Occipital lobe (tissue), 2 donors: Measurements from ENCODE around the gene RSU1. TPM values are rescaled to one million over a fixed set of nuclear protein-coding genes. Genes with fewer than 3 reads are reported as not detected.

Source experiments
- DNase-seq: peaks from one replicate; lab custom pipeline; 2025; lab: John Stamatoyannopoulos, UW
- total RNA-seq: library from RNA; depleted of rRNA; stranded (reverse); fragments of >200 nt; gene quantifications from one replicate; pipeline ENCODE4 v1.2.3, GENCODE V29; 2014

RSU1 gene
- total RNA-seq, 1 donor from 2014 or later, result 29.6 TPM

DNA sequence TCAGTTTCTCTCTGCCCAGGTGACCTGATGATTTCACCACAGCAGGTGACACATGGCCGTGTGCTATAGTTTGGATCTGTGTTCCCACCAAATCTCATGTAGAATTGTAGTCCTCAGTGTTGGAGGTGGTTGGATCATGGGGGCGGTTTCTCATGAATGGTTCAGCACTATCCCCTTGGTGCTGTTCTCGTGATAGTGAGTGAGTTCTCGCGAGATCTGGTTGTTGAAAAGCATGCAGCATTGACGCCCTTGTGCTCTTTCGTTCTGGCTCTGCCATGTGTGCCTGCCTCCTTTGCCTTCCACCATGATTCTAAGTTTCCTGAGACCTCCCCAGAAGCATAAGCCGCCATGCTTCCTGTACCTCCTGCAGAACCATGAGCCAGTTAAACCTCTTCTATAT is 210.3 kb downstream of the RSU1 start:
- DNase-seq, result no peak

DNA sequence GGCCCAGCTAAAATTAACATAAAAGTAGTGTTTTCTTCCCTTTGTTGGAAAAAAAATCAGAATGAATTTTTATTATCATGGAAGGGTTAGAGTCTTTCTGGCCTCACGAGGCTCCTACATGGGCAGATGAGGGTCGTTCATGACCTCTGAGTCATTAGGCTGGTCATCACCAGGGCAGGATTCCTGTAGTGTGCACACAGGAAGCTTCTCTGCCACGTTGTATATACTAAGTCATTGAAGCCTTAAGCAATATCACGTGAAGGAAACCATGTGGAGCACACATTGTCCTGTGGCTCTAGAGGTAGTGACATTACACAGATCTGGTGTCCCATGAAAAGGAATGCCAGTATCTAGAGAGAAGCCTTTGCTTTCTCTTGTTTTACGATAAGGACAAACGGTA is 210.8 kb downstream of the RSU1 start:
- DNase-seq, result no peak

DNA sequence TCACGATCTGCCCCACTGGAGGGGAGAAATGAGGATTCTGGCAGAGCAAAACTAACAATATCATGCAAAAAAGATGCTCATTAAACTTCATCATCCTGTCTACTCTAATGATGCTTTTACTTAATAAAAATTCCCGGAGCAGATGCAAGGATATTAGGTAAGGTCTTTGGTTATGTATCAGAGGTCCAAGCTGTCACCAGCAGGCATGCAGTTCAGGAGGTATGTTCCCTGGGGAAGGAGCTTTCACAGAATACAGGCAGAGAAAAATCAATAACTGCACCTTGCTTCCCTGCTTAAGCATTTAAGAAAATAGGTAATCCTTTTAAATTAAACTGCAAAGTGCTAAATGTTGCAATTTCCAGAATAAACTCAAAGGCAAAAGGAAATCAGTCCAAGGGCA is 213.9 kb downstream of the RSU1 start:
- DNase-seq, result no peak

DNA sequence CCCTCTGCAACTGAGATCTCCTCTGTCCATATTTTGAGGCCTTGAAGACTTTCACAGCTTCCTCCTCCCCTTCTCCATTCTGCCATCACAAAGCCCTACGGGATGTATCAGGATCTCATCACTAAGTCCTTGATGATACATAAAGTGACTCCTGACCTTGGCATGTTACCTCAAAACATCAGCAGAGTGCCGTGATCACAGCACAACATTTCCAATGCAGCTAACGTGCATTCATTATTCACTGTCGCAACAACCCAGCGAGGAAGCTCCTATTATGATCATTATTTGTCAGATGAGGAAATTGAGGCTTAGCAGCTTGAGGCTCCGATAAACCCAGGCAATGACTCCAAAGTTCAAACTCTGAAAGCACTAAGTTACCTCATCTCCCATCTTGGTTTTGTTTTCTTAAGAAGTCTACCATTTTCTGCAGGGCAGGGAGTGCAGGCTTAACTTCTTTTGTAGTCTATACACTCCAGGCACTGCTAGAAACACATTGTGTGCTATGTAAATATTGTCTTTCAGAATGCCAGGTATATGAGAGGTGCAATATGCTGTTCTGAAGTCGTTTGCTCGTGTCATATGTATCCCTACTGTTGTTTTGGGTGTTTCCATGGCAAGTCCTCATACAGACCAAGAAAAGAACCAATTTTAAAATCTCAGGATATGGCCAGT is 215.0 kb downstream of the RSU1 start:
- DNase-seq, result no peak

DNA sequence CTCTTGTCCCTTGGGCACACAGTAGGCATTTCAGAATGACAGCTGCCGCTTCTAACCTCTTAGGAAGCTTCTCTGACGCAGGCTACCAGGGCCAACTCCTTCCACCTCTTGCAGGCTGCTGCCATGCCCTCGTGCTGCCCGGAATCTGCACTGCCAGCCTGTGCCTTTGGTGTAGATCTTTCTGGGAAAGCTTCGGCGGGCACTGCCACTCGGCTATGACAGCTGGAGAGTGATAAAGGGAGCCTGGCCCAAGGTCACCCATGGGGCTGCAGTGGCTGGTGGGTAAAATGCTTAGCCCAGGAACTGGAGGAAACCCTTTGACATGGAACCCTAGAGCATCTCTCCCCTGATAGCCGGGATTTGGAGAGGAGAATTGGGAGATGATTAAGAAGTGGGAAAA is 217.6 kb downstream of the RSU1 start:
- no peak for DNase-seq

DNA sequence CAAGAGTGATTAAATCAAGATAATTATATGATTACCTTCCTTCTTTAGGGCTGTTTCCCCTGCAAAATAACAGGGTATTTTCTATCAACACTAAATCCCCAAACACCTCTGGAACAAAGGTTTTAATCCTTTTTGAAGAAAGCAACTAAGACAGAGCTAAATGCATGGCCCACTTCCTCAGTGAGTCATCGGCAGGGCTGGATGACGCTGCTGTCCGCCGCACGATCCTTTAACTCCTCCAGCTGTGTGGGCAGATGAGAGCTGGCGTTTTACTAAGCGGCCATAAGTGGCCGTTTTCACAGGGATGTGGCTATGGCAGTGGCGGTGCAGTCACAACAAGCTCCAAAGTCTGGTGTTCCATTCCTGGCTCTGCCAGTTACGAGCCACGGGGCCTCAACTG is 219.6 kb downstream of the RSU1 start:
- DNase-seq, result peak; percentile 63

DNA sequence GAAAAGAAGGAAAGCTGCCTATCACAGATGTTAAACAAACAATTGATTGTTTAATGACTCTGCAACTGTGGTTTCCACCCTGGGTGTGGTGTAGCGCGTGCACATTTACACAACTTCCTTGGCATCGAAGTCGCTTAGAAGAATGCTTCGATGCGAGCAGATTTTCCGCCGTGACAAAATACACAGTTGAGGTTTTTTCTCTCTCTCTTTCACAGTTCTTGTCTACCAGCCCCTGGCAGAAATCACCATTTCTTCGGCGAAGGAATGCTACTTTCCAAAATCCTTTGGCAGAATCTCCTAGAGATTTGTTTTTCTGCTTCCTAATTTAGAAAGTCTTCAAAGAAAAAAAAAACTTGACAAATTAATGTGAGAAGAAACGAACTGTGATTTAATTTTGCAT is 224.8 kb downstream of the RSU1 start:
- DNase-seq, result no peak

DNA sequence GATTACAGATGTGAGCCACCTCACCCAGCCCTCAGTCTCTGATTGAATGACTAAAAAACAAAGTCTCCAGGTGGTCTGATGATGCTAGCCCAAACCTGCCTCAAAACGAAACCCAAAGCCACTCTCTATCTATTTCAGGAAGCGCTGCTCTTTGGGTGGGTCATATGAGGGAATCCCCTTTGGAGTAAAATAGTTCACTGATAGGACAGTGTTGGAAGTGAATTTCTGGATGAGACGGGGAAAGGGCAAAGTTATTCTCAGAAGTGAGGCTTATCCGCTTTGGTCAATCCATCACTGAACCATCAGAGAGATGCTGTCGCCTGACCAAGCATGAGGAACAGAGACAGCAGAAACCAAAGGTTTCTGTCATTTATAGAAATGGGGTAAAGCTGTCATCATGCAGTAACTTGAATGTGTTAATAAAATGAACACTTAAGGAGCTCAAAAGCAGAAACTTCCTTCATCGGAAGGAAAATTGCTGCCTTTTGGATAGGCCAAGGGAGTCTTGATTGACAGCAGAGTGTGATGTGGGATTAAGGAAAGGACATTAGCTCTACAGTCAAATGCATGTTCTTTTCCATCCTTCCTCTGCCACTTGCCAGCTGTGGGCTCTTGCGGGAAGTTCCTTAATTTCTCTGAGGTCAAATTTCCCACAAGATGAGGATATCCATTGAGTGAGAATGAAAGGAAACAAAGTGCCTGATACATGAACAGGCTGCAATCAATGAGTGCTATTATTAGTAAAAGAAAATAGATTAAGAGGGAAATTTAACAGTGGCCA is 230.7 kb downstream of the RSU1 start:
- no peak for DNase-seq

DNA sequence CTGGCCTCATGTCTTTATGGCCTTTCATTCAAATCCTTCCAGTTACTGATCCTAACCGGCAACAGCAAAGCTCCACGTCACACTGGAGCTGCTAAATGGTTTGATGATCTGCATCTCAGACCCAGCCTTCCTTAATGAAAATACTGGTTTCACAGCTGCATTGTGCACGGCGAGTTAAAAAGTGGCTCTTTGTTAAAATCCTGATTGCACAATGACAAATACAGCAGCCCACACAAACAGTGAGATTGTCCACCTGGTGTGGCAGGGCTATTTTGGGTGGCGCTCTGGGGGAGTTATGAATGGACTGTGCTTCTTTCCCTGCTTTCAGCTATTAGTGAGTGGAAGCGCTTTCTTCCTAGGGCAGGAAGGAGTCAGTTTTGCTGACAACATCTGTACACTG is 232.1 kb downstream of the RSU1 start:
- DNase-seq, result no peak

DNA sequence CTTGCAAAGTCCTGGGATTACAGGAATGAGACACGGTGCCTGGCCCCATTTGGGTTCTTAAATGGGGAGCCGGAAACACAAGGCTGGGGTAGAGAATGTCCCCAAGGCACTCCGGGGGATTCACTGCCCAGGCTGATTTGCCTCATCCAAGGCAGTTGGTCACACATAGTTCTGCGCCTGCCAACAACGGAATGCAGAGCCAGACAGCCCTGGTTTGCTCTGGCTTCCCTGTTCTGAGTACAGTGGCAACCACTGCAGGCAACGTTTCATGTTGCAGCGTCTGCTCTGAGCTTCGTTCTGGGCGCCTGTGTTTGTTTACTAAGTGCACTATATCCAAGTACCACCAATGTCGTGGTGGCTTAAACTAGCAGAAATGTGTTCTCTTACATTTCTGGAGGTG is 233.8 kb downstream of the RSU1 start:
- DNase-seq, result no peak

DNA sequence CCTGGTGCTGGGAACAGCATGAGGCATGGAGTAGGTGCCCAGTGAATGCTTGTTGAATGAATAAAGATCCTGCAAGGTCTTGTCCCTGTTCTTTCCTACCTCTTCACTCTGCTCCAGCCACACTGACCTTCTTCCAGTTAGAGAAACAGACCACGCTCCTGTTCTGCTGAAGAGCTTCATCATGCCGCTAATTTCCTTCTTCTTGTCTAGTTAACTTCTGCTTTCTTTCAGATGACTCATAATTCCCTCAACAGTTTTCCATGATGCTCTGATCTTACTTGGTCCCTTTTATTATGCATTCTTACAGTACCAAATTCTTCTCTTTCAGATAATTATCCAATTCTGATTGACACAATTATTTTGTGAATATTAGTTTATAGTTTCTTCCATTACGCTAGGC is 236.0 kb downstream of the RSU1 start:
- no peak for DNase-seq

DNA sequence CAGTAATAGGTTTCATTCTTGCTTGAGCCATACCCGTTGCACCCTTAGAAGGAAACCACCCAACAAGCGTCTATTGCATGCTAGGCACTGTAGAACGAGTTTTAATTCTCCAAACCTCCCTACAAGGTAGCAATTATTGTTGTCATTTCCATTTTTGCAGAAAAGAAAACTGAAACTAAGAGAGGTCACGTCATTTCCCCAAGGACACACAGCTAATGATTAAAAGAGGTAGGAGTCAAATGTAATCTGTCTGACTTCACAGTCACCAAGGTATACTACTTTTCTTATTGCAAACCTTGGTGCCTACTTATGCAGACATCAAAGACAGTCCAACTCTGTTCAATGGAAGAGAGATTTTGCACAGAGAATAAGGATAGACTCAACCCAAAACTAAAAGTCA is 246.5 kb downstream of the RSU1 start:
- no peak for DNase-seq

DNA sequence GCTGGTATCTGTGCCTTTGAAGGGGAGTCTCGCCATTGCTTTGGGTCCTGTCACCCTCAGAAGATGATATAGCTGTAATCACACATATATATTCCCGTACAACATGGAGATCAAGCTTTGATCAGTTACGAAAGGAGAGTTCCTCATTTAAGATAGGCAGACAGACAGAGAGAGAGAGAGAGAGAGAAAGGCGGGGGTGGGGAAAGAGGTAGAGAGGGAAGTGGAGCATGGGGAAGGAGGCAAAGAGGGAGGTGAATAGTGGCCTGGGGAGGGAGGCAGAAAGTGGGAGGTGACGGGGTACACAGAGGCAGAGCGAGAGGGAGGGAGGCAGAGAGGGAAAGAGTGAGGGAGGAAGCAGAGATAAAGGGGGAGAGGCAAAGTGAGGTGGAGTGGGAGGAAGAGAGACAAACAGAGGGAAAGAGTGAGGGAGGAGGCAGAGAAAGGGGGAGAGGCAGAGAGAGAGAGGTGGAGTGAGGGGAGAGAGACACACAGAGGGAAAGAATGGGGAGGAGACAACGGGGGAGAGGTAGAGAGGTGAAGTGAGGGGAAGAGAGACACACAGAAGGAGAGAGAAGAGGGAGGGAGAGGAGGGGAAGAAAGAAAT is 250.9 kb downstream of the RSU1 start:
- no peak for DNase-seq

DNA sequence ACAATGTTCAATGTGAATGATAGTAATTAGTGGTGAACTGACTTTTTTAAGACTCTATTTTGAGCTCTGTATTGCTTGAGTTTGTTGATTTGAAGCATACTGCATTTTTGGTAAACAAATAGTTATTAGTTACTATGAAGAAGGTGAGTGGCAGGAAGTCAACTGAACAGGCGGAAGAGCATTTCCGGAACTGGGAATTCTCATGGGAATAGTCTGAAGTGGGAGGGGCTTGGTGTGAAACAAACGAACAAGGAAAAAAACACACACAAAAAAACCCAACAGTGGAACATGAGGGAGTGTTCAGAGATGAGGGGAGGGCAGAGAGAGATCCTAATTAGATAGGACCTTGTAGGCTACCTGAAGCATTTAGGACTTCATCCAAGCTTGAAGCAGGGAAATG is 251.6 kb downstream of the RSU1 start:
- DNase-seq, result no peak

DNA sequence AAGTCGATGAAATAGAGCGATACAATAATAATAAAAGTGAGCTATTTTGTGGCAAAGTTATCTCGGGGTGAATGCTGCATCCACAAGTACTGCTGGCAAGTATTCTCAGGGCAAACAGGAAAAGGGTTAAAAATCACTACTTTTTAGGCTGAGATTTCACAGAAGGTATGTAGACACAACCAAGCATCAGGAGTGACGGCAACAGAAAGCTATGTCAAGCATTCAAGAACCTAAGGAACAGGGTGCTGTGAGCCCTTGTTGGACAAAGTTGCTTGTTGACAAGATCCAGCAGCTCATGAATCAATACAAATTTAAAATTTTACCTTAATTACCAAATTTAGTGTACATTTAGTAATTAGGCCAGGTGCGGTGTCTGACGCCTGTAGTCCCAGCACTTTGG is 254.3 kb downstream of the RSU1 start:
- DNase-seq, result no peak

DNA sequence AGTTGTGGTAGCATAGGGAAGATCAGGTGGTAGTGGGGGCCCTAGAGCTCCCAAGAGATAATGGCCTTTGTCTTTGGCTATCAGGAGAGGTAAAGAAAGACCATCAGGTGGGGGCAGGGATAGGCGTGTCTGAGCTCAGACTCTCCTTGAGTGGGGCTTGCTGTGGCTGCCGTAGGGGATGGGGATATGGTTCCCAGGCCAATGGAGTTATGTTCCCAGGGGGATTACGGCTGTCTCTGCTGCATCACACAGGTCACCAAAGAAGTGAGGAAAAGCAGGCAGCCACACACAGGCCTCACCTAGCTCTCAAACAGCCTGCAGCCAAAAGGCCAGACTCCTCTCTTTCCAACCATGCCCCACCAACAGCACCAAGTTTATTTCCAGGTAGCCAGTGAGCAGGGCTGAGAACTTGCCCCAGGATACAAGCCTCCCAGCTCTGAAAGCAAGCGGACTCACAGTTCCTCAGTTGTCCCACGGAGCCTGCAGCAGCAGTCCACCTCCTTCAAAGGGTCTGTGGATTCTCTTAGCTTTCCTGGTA is 257.9 kb downstream of the RSU1 start:
- no peak for DNase-seq

DNA sequence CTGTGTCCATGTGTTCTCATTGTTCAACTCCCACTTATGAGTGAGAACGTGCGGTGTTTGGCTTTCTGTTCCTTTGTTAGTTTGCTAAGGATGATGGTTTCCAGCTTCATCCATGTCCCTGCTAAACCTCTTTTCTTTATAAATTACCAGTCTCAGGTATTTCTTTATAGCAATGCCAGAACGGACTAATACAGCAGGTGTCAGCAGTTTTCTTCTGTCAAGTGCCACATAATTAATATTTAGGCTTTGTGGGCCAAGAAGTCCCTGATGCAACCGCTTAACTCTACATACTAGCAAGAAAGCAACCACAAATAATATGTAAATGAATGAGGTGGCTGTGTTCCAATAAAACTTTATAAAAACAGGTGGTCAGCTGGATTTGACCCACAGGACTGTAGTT is 269.3 kb downstream of the RSU1 start:
- DNase-seq, result no peak

DNA sequence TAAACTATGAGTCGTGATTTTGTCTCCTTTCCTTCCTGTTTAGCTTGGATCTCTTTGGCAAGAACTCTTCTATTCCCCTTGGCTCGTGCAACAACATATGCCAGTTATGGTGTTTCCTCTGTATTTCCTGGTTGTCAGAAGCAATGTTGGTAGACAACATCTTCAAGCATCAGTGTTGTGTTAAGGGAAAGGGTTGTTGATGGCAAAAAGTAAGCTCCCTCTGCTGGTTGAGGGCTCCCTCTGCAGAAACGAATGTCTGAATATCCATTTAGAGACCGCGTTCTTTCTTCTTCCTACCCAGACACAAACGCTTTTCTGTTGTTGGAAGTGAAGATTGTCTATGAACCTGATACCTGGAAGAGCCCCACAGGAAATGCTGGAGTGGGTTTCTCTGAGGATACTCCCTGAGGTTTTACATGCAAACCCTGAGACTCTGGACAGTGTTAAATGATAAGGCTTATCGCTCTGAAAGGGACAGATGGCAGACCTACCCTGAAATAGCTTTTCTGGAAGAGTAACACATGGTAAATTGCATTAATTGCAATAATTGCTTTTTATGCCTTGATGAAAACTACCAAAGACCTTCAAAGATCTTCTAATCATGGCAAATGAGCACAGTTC is 272.0 kb downstream of the RSU1 start:
- DNase-seq, result no peak

DNA sequence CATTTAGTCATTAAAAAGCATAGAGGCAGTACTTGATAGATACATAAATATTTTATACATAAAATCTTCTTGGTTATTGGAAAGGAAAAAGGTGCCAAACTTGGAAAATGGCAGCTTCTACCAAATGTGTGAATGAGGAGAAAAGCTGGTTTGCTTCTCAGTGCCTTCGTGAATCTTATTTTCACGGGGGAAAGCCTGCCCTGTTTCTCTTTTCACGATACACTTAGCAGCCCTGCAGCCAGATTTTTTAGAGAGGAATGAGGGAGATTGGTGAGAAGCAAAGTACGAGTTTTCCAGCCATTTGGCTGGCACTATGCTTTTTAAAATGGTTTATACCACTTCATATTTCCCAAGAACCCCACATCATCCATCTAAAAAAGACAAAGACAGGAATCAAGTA is 272.6 kb downstream of the RSU1 start:
- DNase-seq, result no peak

DNA sequence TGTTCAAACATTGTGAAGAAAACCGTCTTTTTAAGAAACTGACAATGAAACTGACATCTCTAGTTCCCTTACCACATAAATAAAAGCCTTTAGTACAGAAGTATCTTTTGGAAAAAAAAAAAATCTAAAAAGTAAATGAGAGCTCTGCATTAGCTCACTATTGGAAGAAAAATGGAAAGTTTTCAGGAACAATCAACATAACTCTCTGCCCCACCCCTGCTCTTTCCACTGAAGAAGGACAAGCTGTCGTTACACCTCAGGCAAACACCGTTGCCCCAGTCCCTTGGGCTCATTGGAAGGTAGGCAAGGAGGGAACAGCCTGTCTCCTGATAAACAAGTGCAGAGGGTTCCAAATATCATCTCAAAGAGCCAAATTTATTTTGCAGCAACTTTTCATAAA is 273.1 kb downstream of the RSU1 start:
- no peak for DNase-seq
